ENCODE results near the gene UCHL1. TPM values are rescaled to one million over a fixed set of nuclear protein-coding genes. Genes with fewer than 3 reads are reported as not detected.

UCHL1 gene
- total and polyA plus RNA-seq, 2 of the 13 experiments (the other 11 are each of a cell fraction or from before 2014, with no cell fraction given) = not detected

GRCh38 chr4:41217374-41217773 is 39.4 kb upstream of the UCHL1 start:
- H2AFZ ChIP-seq (ENCODE audit: low read length) = peak overlapping the region; percentile 94

More at GRCh38 chr4:41217374-41217773, 39.4 kb upstream of the UCHL1 start:
- ChIA-PET POLR2A (interaction anchor here (1.4 to 3.5 kb wide), 3 partner anchors 85 to 293 kb away, joined by 5 to 40 read pairs (median 6); no protein-coding TSS in a partner anchor), CTCF (ENCODE audit: low intra/inter-chr PET ratio, low total read pairs) (interaction anchor here (1.1 to 3.6 kb wide), 3 partner anchors 237 to 290 kb away, joined by 5 to 20 read pairs (median 6); no protein-coding TSS in a partner anchor)
- Histone ChIP-seq H3K9me3 (ENCODE audit: low read length) (no peaks in the 10 kb centered on the region), H4K20me1 (ENCODE audit: insufficient read depth, low read length) (no peaks in the 10 kb centered on the region), H3K27me3 (ENCODE audit: control insufficient read depth in 1 of 2, insufficient read depth in 2 of 2, low read length in 2 of 2) (peaks cover 0 to 16% of the 10 kb centered on the region in 2 experiments; a peak in 3 of 5 replicates), H3K4me2 (ENCODE audit: low read depth, low read length) (peak overlapping the region; percentile 94), H3K36me3 (replicated peaks in 1 of 2; ENCODE audit: control insufficient read depth in 1 of 2, insufficient read depth in 2 of 2, low read length in 2 of 2) (no peaks in the 10 kb centered on the region), H3K4me3 (replicated peaks in 1 of 3; ENCODE audit: insufficient read depth in 1 of 3, low read depth in 2 of 3, low read length in 3 of 3) (peak overlapping the region in 2 of 3 experiments; percentile 81 to 93; a peak in 2 of 6 replicates), H3K27ac (ENCODE audit: extremely low read length, insufficient read depth, low read length) (no peak overlapping the region), H3K79me2 (ENCODE audit: insufficient read depth, low read length) (peaks cover 13% of the 10 kb centered on the region), H3K9ac (ENCODE audit: insufficient read depth, low read depth, low read length) (peak overlapping the region; percentile 89; the same call in 1 of the 2 replicates), H3K4me1 (ENCODE audit: insufficient read depth, low read length) (peaks cover 20% of the 10 kb centered on the region)
- DNase-seq (ENCODE audit: low spot score) = no peak
- in situ Hi-C loops (cut with HindIII; ENCODE audit: extremely low pct_ligation_motif_present, low pct_unique_long_range_greater_than_20kb) (loop anchor here (5.0 to 10.0 kb wide), 3 partner anchors 93 to 295 kb away; no protein-coding TSS in a partner anchor), intact Hi-C loops (cut with micrococcal nuclease; ENCODE audit: unreplicated experiment) (no loop called here)
- 39% methylated on average over 2 of the region's 2 CpGs for WGBS (ENCODE audit: low lambda C conversion rate)
- no peak for ATAC-seq
- TF ChIP-seq ISX (CRISPR knock-in tag; conservative IDR thresholded peaks at IDR 0.05) (no peak), ZNF577 (CRISPR knock-in tag; IDR thresholded peaks at IDR 0.05; ENCODE audit: borderline replicate concordance, low read depth) (no peak), ZNF564 (CRISPR knock-in tag; IDR thresholded peaks at IDR 0.05) (no peak), TFE3 (CRISPR knock-in tag; IDR thresholded peaks at IDR 0.05) (no peak), HDAC1 (CRISPR knock-in tag; IDR thresholded peaks at IDR 0.05) (no peak), GABPA (IDR thresholded peaks at IDR 0.05; ENCODE audit: low read depth, low read length) (no peak), GABPA (CRISPR knock-in tag; IDR thresholded peaks at IDR 0.05; ENCODE audit: low read depth) (no peak), GFI1 (CRISPR knock-in tag; IDR thresholded peaks at IDR 0.05; ENCODE audit: borderline replicate concordance) (no peak), ATF7 (IDR thresholded peaks at IDR 0.05) (peak; percentile 88), ATF7 (CRISPR knock-in tag; IDR thresholded peaks at IDR 0.05) (no peak), THAP7 (CRISPR knock-in tag; IDR thresholded peaks at IDR 0.05) (no peak), CREB1 (IDR thresholded peaks at IDR 0.05) (peak; percentile 95), CREB1 (CRISPR knock-in tag; IDR thresholded peaks at IDR 0.05) (peak; percentile 44; the same call in 1 of the 2 replicates), TEAD2 (CRISPR knock-in tag; IDR thresholded peaks at IDR 0.05) (no peak), CCDC6 (CRISPR knock-in tag; IDR thresholded peaks at IDR 0.05) (no peak), BORCS8-MEF2B (CRISPR knock-in tag; IDR thresholded peaks at IDR 0.05) (no peak), MAZ (IDR thresholded peaks at IDR 0.05; ENCODE audit: borderline replicate concordance, low read depth, low read length) (no peak), MAZ (CRISPR knock-in tag; IDR thresholded peaks at IDR 0.05; ENCODE audit: low read depth) (no peak), ZNF496 (CRISPR knock-in tag; IDR thresholded peaks at IDR 0.05; ENCODE audit: insufficient replicate concordance) (no peak), RFX3 (CRISPR knock-in tag; IDR thresholded peaks at IDR 0.05) (no peak), ZNF383 (CRISPR knock-in tag; IDR thresholded peaks at IDR 0.05; ENCODE audit: borderline replicate concordance) (no peak), ZNF3 (CRISPR knock-in tag; IDR thresholded peaks at IDR 0.05) (no peak), CREM (IDR thresholded peaks at IDR 0.05) (0 out of 2 replicates have a peak, but pooled peaks have one; percentile 1), CREM (CRISPR knock-in tag; IDR thresholded peaks at IDR 0.05) (no peak)
- BruUV-seq (replicated peaks) = no TSS peak
- FAIRE-seq = no peak
